Right renal cortex interstitium (tissue), 3 donors: ENCODE data around the gene ELF5. TPM values are rescaled to one million over a fixed set of nuclear protein-coding genes. Genes with fewer than 3 reads are reported as not detected.

ENCODE experiments used
- polyA plus RNA-seq, 3 donors: library from polyadenylated mRNA; unstranded; fragments of 120-200 nt; gene quantifications; one replicate each; pipeline ENCODE4 v1.2.1, GENCODE V29; 2013; ENCODE audit not compliant: insufficient read length in 3 of 3

The ELF5 gene
- polyA plus RNA-seq, 3 donors = 54.5 to 77.8 (median 74.6) TPM

Other genes with a start within 250 kb of the ELF5 start
- 1 to 10 TPM; 6.4 to 7.1 (median 6.4) TPM for gene ABTB2, start 155.8 kb downstream of the ELF5 start, polyA plus RNA-seq
- 100 to 1,000 TPM; 165 to 171 (median 166) TPM for gene CAT, start 74.9 kb downstream of the ELF5 start, polyA plus RNA-seq
- gene EHF, start 107.3 kb upstream of the ELF5 start, polyA plus RNA-seq = 10 to 100 TPM; 24.5 to 30.2 (median 27.6) TPM